Stimulated activated CD4-positive, alpha-beta T cell treated with anti-CD3 and anti-CD28 coated beads, TNF-alpha, amount 100 ng/mL, for 48 hours (primary cell): ENCODE results near the gene COG5.

ENCODE experiments used
- DNase-seq, 3 donors: peaks; one replicate each; pipeline ENCODE4 v3.0.0-alpha.2; 2020; ENCODE audit warnings: low read depth in 3 of 3

The COG5 gene

GRCh38 chr7:107181172-107181571, 382.5 kb downstream of the COG5 start:
- no peak for DNase-seq

DNA sequence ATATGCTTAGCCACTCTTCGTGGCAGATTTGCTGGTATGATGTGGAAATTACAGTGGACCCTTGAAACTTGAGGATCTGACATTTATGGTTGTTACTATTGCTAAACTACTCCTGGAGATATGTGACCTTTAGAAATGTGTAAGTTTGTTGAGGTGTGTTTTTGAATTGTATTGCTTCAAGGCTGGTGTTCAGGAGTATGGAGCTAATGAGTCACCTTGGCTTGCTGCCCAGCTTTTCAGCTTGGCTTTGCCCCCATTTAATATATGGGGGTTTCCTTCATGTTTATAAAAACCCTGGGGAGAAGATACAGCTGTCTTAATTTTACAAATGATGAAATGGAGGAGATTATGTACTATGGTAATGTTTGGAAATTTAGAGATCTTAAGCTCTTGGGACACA, 383.3 kb downstream of the COG5 start:
- DNase-seq: peak; percentile 42 to 47 (median 46)

GRCh38 chr7:107179326-107180164, 384.2 kb downstream of the COG5 start:
- DNase-seq: no peak

DNA sequence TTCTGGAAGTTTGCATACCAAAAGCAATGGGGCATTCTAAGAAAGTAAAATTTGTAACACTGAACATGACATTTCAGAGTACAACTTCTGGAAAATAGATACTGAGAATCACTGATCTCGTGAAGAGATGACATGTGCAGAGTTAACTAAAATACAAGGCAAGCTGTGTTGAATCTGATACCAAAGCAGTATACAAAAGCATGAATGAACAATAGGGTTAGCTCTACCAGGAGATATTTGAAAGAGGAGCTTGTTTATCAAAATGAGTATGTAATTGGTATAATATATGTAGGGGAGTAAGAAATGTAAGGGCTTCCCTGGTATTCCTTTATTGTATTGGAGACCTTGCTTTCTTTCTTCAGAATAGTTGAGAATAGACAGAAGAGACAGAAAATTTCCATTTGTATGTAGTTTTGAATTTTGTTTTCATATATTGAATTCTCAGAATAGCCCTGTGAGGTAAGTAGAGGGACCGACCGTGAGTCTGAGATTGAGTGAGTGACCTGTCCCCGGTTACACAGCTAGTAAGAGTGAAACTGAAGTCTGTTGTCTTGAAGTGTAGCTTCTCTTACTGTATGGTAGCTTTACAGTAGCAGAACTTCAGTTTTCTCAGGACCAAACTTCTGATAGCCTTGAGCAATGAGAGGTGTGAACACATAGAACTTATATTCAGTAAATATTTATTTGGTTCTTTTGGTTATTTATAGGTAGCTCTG, 389.9 kb downstream of the COG5 start:
- DNase-seq: no peak

- DNase-seq: no peak
Observed at GRCh38 chr7:107173191-107173590, 390.5 kb downstream of the COG5 start.

- DNase-seq: no peak
Observed at GRCh38 chr7:107172276-107173032, 391.3 kb downstream of the COG5 start.

DNA sequence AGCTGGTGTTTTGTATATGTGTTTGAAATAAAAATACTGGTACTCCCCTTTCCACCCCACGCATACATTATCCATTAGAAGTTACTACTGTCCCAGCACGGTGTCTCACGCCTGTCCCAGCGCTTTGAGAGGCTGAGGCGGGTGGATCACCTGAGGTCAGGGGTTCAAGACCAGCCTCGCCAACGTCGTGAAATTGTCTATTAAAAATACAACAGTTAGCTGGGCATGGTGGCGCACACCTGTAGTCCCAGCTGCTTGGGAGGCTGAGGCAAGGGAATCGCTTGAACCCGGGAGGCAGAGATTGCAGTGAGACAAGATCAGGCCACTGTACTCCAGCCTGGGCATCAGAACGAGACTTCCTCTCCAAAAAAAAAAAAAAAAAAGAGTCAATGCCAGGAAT, 392.2 kb downstream of the COG5 start:
- DNase-seq: no peak

DNA sequence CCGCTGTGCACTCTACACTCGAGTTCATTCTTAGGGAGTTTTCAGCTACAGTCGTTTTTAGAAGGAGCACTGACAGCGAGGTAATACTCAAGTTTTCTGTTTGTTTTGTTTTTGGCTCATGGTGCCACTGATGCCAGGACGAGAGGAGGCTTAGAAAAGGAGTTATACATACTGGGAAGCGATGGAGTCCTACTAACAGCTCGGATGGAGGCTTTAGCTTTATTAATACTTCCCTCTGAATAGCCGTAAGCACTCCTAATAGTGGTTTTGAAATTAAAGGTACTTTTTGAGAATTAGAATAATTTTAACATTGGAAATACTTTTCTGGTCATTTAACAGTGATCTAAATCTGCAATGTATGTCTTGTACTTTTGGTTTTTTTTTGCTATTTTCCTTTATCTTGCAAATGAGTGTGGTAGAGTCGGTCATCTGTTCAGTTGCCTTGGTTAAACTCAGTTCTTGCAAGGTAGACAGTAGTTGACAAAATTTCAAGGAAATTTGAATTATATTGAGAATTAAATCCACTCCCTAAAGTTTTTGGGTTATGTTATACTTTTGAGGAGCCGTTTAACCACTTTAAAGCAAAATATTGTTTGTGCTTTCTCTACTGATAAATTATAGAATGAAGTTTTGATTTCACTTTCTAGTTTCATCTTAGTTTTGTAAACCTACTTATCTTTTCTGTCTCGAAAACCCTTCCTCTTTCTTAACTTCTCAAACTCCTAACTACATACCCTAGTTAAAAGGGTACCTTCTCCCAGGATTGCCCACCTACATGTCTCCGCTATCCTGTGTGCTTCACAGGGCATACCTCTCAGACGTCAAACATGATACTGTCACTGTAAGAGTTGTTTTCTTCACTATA, 393.4 kb downstream of the COG5 start:
- no peak for DNase-seq

DNA sequence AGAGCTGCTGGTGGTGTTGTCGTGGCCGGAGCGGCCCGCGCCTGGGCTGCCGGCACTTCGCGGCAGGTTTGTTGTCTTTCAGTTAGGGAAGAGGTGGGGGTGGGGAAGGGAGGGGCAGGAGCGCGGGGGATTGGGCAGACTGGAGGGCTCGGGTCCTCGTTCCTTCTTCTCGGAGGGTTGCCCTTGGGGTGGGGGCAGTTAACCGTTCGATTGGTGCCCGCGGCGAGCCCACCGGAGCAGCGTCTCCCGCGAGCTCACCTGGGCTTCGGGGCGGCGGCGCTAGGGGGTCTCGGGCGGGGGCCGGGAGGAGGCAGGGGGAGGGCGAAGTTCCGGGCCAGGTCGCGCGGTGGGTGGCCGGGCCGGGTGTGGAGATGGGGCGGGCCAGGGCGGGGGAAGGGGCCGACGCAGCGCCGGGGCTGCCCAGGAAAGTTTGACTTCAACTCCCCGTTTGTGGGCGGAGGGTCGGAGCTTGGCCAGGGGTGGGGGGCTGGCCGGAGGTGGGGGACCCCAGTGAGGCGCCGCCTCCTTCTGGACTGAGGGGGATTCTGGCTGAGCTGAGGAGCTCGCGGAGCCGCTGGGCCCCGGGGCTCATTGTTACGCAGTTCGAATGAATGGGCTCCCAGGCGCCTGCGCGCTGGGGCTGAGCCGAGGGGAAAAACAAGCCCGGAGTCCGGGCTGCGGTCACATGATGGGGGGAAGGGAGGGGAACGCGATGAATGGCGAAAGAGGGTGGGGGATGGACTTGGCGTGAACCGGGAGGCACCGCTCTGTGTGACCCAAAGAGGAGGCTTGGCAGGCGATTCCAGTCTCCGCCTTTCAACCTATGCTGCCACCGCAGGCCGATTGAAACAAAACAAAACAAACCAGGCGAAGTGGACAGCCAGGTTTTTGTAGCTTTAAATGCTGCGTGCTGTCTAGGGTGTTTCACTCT, 394.3 kb downstream of the COG5 start:
- peak; percentile 81 to 86 (median 84) for DNase-seq

DNA sequence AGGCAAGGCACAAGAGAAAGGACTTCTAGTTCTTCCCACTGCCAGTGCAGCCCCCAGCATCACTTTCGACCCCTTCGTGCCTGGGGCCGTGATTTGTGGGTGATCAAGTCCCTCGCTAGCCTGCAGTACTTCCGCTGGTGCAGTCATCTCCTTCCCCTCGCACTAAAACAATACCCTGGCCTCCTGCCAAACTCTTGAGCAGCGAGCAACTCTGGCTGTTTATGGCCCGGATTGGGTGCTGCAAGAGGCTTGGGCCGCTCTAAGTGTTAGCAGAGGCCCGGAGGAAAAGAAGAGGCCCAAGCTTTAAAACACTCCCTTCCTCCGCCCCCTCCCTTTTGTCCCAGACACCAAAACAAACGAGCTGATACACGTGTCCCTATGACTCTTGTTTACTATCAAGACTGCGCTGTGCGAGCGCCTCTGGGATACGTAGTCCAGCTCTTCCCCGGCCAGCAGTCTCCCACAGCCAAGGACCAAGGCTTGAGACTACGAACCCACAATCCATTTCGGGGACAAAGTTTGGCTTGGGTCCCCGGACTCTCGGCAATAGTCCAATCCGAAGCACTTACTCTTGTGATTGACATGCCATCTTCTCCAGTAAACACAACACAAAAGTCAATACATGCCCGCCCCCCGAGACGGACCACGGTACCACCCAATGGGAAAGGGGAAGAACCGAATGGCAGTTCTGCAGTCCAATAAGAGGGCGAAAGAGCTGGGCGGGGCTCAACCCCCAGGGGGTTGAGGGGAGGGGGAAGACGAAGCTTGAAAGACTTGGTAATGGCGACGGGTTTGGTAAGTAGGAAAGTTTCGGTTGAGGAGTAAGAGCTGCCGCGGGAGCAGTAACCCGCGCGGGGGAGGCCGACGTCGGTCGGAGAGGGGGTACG, 395.2 kb downstream of the COG5 start, which contains the start of gene HBP1:
Gene HBP1 (plus strand): TSS at position 771 of the 887 bp plus-strand sequence. CDS start 10,891 bp downstream, outside the sequence.
- peak; percentile 93 to 98 (median 96) for DNase-seq

- peak in 2 of 3 donors; percentile 41 to 50 for DNase-seq
Observed at GRCh38 chr7:107167483-107168232, 396.1 kb downstream of the COG5 start.

GRCh38 chr7:107166736-107167426, 396.8 kb downstream of the COG5 start:
- DNase-seq: no peak

DNA sequence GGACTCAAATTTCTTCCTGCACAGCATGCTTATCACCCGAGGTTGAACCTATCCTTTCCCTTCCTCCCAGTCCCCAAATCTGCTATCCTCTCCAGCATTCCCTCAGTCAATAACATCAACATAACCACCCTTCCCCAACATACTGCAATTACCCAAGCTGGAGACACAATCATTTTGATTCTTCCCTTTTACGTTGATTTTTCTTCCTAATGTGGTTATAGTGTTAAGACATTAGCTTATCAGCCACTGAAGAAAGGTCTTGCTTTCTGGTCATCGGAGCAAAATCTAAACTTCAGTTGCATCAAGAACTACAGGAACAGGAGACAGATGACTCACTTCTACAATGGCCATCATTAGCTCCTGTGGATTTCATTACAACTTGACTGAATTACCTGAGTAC, 398.4 kb downstream of the COG5 start:
- no peak for DNase-seq

DNA sequence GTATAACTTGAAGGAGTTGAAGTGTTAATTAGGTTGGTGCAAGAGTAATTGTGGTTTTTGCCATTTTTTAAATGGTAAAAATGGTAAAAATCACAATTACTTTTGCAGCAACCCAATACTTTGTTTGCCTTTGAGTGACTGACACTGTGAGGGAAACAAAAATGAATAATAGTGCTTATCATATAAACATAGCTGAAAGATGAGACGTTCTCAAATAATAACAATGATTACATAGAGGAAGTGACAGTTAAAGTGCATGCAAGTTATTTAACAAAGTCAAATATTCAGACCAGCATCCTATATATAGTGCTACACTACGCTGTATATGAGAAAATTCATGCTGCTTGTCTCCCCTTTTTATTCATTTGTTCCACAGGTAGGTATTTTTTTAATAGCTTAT, 399.6 kb downstream of the COG5 start:
- DNase-seq: no peak

- no peak for DNase-seq
Observed at GRCh38 chr7:107162475-107162874, 401.2 kb downstream of the COG5 start.

DNA sequence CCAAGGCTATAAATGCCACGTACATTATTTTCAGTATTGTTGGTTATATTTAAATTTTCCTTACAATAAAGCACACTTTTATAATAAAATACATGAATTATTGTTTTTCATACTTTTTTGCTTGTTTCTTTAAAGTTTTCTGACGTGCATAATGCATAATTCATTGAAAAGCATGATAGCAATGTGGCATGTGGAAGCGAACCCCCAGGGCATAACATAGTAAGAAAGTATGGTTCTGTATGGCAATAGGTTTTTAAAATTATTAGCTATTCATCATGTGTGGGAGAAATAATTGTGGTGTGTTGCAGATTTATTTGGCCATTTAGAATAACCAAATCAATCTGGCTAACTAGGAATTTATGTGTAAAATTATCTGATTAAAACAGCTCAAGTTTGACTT, 402.3 kb downstream of the COG5 start:
- DNase-seq: no peak

GRCh38 chr7:107160389-107160788, 403.3 kb downstream of the COG5 start:
- no peak for DNase-seq

GRCh38 chr7:107158028-107158427, 405.7 kb downstream of the COG5 start:
- DNase-seq: no peak
